ENCODE data around the gene FABP1. TPM values are rescaled to one million over a fixed set of nuclear protein-coding genes. Genes with fewer than 3 reads are reported as not detected.

Gene FABP1
- total RNA-seq, 1 donor from 2014 or later, result not detected

- H3K27me3 ChIP-seq (ENCODE audit: low read depth), result no peaks in the 10 kb centered on the region
- no peak overlapping the region for H3K27ac ChIP-seq
- no peak overlapping the region for H3K4me3 ChIP-seq
- H3K9me3 ChIP-seq, result no peaks in the 10 kb centered on the region
- TF ChIP-seq, protein P1, sequence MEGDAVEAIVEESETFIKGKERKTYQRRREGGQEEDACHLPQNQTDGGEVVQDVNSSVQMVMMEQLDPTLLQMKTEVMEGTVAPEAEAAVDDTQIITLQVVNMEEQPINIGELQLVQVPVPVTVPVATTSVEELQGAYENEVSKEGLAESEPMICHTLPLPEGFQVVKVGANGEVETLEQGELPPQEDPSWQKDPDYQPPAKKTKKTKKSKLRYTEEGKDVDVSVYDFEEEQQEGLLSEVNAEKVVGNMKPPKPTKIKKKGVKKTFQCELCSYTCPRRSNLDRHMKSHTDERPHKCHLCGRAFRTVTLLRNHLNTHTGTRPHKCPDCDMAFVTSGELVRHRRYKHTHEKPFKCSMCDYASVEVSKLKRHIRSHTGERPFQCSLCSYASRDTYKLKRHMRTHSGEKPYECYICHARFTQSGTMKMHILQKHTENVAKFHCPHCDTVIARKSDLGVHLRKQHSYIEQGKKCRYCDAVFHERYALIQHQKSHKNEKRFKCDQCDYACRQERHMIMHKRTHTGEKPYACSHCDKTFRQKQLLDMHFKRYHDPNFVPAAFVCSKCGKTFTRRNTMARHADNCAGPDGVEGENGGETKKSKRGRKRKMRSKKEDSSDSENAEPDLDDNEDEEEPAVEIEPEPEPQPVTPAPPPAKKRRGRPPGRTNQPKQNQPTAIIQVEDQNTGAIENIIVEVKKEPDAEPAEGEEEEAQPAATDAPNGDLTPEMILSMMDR (IDR thresholded peaks at IDR 0.05), result no peak
- intact Hi-C loops (cut with DNase I), result no loop called here
- H3K36me3 ChIP-seq, result no peaks in the 10 kb centered on the region
- DNase-seq (no peak), ATAC-seq (peak in 1 of 2 donors; percentile 13)
- no peaks in the 10 kb centered on the region for H3K4me1 ChIP-seq
Observed at GRCh38 chr2:88081924-88082608, 45.8 kb downstream of the FABP1 start.

DNA sequence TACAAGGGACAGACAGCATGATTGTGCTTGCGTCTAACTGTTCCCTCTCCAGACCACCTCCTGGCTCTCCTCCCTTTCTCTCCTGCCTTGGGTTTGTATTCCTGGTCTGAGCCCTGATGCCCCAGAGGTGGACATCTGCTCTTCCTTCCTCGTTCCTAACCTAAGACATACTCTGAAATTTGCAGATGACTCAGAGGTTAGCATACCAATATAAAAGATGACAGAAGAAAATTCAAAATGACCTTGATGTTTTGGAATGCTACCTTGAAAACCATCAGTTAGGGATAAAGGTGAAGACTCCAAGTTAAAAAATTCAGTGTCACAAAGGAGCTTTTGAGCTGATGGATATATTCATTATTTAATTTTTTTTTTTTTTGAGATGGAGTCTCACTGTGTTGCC, 47.3 kb downstream of the FABP1 start:
- ATAC-seq, result no peak
- Histone ChIP-seq H3K4me1 (no peaks in the 10 kb centered on the region), H3K27ac (no peak overlapping the region), H3K36me3 (no peaks in the 10 kb centered on the region), H3K27me3 (ENCODE audit: low read depth) (no peaks in the 10 kb centered on the region), H3K4me3 (no peak overlapping the region), H3K9me3 (no peaks in the 10 kb centered on the region)
- intact Hi-C loops (cut with DNase I), result no loop called here
- TF ChIP-seq, protein P1 (IDR thresholded peaks at IDR 0.05), result no peak
- DNase-seq, result no peak

GRCh38 chr2:88078643-88079172, 49.2 kb downstream of the FABP1 start:
- intact Hi-C loops (cut with DNase I), result no loop called here
- DNase-seq (no peak), ATAC-seq (no peak)

DNA sequence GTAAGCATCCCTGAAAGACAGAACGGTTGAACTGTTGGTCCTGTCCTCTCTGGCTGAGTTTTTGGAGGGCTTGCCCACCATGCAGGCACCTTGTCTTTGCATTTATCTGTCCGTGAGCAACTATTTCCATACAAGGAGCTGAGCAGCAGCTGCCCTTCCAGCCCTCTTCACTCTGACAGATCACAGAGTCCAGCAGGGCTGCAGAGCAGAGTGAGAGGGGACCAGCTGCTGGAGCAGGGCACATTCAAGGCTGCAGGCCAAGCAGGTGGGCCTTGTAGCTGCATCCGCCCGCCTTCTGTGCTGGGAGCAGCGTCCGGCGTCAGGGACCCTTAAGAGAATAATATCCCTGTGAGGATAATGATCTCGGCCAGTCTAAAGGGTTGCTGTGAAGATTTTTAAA, 50.8 kb downstream of the FABP1 start:
- Histone ChIP-seq H3K27me3 (ENCODE audit: low read depth) (no peaks in the 10 kb centered on the region), H3K9me3 (no peaks in the 10 kb centered on the region), H3K36me3 (no peaks in the 10 kb centered on the region), H3K4me3 (no peak overlapping the region), H3K27ac (no peak overlapping the region), H3K4me1 (peaks cover 5% of the 10 kb centered on the region)
- ATAC-seq, result no peak
- TF ChIP-seq, protein P1 (IDR thresholded peaks at IDR 0.05), result no peak
- intact Hi-C loops (cut with DNase I), result no loop called here
- no peak for DNase-seq

More at GRCh38 chr2:88078643-88079172, 49.2 kb downstream of the FABP1 start:
- Histone ChIP-seq H3K4me3 (no peak overlapping the region), H3K27ac (no peak overlapping the region), H3K27me3 (ENCODE audit: low read depth) (no peaks in the 10 kb centered on the region), H3K9me3 (no peaks in the 10 kb centered on the region), H3K4me1 (peaks cover 5% of the 10 kb centered on the region), H3K36me3 (no peaks in the 10 kb centered on the region)
- TF ChIP-seq, protein P1 (IDR thresholded peaks at IDR 0.05), result no peak

GRCh38 chr2:88074854-88075292, 53.0 kb downstream of the FABP1 start:
- H3K27ac ChIP-seq, result no peak overlapping the region
- no peak overlapping the region for H3K4me3 ChIP-seq
- peak; percentile 77 to 88 for ATAC-seq
- no peaks in the 10 kb centered on the region for H3K27me3 ChIP-seq (ENCODE audit: low read depth)
- DNase-seq, result no peak
- H3K9me3 ChIP-seq, result no peaks in the 10 kb centered on the region
- TF ChIP-seq, protein P1 (IDR thresholded peaks at IDR 0.05), result no peak
- intact Hi-C loops (cut with DNase I), result no loop called here
- H3K4me1 ChIP-seq, result peaks cover 5% of the 10 kb centered on the region
- H3K36me3 ChIP-seq, result no peaks in the 10 kb centered on the region

Measured in lower lobe of right lung (tissue), 2 donors.